DND-41 (cell line): ENCODE results near the gene RIPOR2.

Source experiments
- ATAC-seq: fragments of 200-7000 bp; cut with Tn5 transposase; 3 replicates; pipeline ENCODE4 v1.9.1; 2021; ENCODE audit warnings: low read depth; ENCODE audit not compliant: insufficient read depth
- DNase-seq: peaks from one replicate; pipeline ENCODE4 v3.0.0-alpha.2; 2020
- H2AFZ ChIP-seq: 2 replicates; pipeline ENCODE4 v1.6.0; 2012; ENCODE audit warnings: low read depth, low read length
- H3K27ac ChIP-seq: 2 replicates; pipeline ENCODE4 v1.5.1; 2012; ENCODE audit warnings: low read length, inconsistent platforms
- H3K27me3 ChIP-seq: fragments of 200-600 bp; sonication (generic); 2 replicates; pipeline ENCODE4 v1.6.0; 2012; ENCODE audit warnings: low read length, mild to moderate bottlenecking, inconsistent platforms; ENCODE audit not compliant: insufficient read depth, poor library complexity
- H3K36me3 ChIP-seq: 2 replicates; pipeline ENCODE4 v1.5.1; 2012; ENCODE audit warnings: low read length, inconsistent platforms; ENCODE audit not compliant: insufficient read depth
- H3K4me1 ChIP-seq: 2 replicates; pipeline ENCODE4 v1.5.1; 2012; ENCODE audit warnings: mild to moderate bottlenecking, low read length; ENCODE audit not compliant: insufficient read depth
- H3K4me2 ChIP-seq: 2 replicates; pipeline ENCODE4 v1.6.0; 2012; ENCODE audit warnings: mild to moderate bottlenecking, moderate library complexity, low read length, inconsistent platforms; ENCODE audit not compliant: insufficient read depth
- H3K4me3 ChIP-seq, 2 experiments: fragments of 200-600 bp in 1 of 2; shearing (Covaris generic) in 1 of 2; 2 replicates each; pipeline ENCODE4 v1.5.1; 2012 to 2016; ENCODE audit warnings: inconsistent platforms in 2 of 2, low read length in 2 of 2, mild to moderate bottlenecking in 2 of 2, low read depth in 1 of 2, moderate library complexity in 1 of 2
- H3K79me2 ChIP-seq: 2 replicates; pipeline ENCODE4 v1.6.0; 2012; ENCODE audit warnings: low read length, inconsistent platforms; ENCODE audit not compliant: insufficient read depth
- H3K9ac ChIP-seq: 2 replicates; pipeline ENCODE4 v1.6.0; 2012; ENCODE audit warnings: low read depth, mild to moderate bottlenecking, inconsistent platforms, low read length, moderate library complexity
- H3K9me3 ChIP-seq: 2 replicates; pipeline ENCODE4 v1.5.1; 2012; ENCODE audit warnings: low read length, moderate library complexity, mild to moderate bottlenecking, inconsistent platforms; ENCODE audit not compliant: insufficient read depth, severe bottlenecking
- H4K20me1 ChIP-seq: 2 replicates; pipeline ENCODE4 v1.6.0; 2012; ENCODE audit warnings: low read length; ENCODE audit not compliant: insufficient read depth
- EZH2 ChIP-seq: IDR thresholded peaks from 3 replicates; pipeline ENCODE4 v1.6.1; 2012; ENCODE audit warnings: borderline replicate concordance, low read depth, mild to moderate bottlenecking, moderate library complexity, low read length, inconsistent platforms; ENCODE audit not compliant: severe bottlenecking
- TF ChIP-seq, protein P1 (sequence below): IDR thresholded peaks from 2 replicates; pipeline ENCODE4 v1.5.1; 2012; ENCODE audit warnings: borderline replicate concordance, low read length, moderate library complexity, mild to moderate bottlenecking; ENCODE audit not compliant: poor library complexity, severe bottlenecking; ENCODE audit errors: extremely low read depth

The RIPOR2 gene

DNA sequence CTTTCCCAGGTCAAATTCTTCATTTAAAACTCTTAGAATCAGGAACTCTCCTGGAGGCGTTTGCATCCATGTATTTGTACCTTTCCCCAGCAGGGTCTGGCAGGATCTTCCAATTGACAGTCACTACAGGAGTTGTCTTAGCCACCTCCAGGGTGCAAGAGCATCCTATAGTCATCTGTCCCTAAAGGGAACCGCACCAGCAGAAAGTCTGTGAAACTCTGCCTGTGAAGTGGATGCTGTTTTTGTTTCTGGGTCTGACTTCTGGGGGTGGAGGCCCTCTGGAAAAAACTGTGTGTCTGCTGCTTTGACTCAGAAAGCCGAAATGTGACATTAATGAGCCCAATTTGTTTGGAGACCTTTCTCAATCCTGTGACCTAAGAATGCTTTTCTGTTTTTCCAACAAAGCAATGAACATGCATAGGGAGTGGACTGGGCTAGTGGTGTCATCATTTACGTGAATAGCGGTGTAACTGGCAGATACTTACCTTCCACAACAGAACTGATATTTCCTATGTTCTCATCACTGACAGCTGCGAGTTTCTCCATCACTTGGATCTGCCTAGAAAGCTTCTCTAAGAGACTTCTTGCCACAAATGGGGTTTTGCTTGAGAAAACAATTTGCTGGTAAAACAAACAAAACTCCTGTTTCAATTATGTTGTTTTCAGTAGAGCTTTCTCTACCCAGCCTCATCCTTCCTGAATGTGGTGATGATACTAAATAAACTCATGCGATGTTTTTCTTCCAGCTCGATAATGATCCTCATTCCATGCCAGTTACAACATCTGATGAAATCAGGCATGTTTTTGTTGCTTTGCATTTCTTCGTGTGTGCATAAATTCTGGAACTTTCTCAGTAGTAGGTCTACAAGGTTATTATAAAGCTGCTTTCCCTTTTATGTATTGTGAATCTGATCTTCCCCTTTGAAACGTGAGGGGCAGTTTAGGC lies 103.7 kb downstream of the RIPOR2 start:
- H3K9me3 ChIP-seq = no peaks in the 10 kb centered on the region
- H3K36me3 ChIP-seq = peaks cover 24% of the 10 kb centered on the region
- no peak for TF ChIP-seq EZH2
- TF ChIP-seq, protein P1, sequence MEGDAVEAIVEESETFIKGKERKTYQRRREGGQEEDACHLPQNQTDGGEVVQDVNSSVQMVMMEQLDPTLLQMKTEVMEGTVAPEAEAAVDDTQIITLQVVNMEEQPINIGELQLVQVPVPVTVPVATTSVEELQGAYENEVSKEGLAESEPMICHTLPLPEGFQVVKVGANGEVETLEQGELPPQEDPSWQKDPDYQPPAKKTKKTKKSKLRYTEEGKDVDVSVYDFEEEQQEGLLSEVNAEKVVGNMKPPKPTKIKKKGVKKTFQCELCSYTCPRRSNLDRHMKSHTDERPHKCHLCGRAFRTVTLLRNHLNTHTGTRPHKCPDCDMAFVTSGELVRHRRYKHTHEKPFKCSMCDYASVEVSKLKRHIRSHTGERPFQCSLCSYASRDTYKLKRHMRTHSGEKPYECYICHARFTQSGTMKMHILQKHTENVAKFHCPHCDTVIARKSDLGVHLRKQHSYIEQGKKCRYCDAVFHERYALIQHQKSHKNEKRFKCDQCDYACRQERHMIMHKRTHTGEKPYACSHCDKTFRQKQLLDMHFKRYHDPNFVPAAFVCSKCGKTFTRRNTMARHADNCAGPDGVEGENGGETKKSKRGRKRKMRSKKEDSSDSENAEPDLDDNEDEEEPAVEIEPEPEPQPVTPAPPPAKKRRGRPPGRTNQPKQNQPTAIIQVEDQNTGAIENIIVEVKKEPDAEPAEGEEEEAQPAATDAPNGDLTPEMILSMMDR = no peak
- no peak overlapping the region for H3K27ac ChIP-seq
- ATAC-seq (no peak), DNase-seq (no peak)
- no peak overlapping the region for H3K4me2 ChIP-seq
- H3K4me3 ChIP-seq = no peak overlapping the region
- H3K4me1 ChIP-seq = no peaks in the 10 kb centered on the region
- H3K79me2 ChIP-seq = no peaks in the 10 kb centered on the region
- no peaks in the 10 kb centered on the region for H3K27me3 ChIP-seq
- no peak overlapping the region for H2AFZ ChIP-seq
- H4K20me1 ChIP-seq = no peaks in the 10 kb centered on the region
- no peak overlapping the region for H3K9ac ChIP-seq

DNA sequence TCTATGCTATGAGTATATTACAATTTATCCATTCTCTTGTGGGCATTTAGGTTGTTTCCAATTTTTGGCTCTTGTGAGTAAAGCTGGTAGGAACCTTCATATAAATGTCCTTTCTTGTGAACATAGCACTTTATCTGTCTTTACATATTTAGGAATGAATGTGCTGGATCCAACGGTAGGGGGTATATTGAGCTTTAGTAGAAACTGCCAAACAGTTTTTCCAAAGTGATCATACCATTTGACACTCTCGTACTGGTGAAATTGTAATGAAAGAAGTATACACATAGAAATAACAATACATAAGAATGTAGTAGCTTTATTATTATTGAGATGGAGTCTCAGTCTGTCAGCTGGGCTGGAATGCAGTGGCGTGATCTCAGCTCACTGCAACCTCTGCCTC lies 106.1 kb downstream of the RIPOR2 start:
- H3K9me3 ChIP-seq = no peaks in the 10 kb centered on the region
- H4K20me1 ChIP-seq = no peaks in the 10 kb centered on the region
- H3K4me3 ChIP-seq = no peak overlapping the region
- no peak for DNase-seq
- no peak overlapping the region for H3K4me2 ChIP-seq
- H3K9ac ChIP-seq = no peak overlapping the region
- no peak overlapping the region for H3K27ac ChIP-seq
- TF ChIP-seq, protein P1 = no peak
- TF ChIP-seq EZH2 = no peak
- H3K27me3 ChIP-seq = no peaks in the 10 kb centered on the region
- no peak for ATAC-seq
- peaks cover 32% of the 10 kb centered on the region for H3K36me3 ChIP-seq
- no peaks in the 10 kb centered on the region for H3K4me1 ChIP-seq
- no peaks in the 10 kb centered on the region for H3K79me2 ChIP-seq
- H2AFZ ChIP-seq = no peak overlapping the region

DNA sequence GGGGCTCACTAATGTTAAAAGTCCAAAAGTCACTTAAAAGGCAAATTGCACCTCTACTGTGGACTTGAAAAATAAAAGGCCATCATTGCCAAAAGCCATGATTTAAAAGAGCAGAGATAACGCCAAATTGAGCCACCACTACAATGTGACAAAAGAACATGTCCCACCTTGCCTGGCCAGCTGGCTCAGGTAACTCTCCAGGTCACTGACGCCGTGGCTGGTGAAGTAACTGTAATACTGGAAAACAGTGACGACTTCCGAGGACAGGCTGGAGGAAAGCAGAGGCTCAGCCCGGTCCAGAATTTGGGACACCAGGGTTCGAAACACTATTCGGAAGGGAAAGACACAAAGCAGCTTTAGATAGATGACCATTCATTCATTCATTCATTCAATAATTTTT lies 107.8 kb downstream of the RIPOR2 start:
- Histone ChIP-seq H3K27me3 (no peaks in the 10 kb centered on the region), H4K20me1 (no peaks in the 10 kb centered on the region), H3K79me2 (no peaks in the 10 kb centered on the region), H2AFZ (no peak overlapping the region), H3K27ac (no peak overlapping the region), H3K9ac (no peak overlapping the region), H3K4me2 (no peak overlapping the region), H3K9me3 (no peaks in the 10 kb centered on the region), H3K4me1 (no peaks in the 10 kb centered on the region), H3K36me3 (peaks cover 39% of the 10 kb centered on the region), H3K4me3 (no peak overlapping the region)
- ATAC-seq = no peak
- TF ChIP-seq, protein P1 = no peak
- no peak for TF ChIP-seq EZH2
- no peak for DNase-seq
